Right kidney (tissue), 1 donor: ENCODE measurements around the gene C1orf87.
"Not testable (repeated sequence)": the region's sequence is repeated elsewhere in the genome, so short reads cannot be mapped to it uniquely, and the experiment has no call there.

Experiments
- DNase-seq: peaks from one replicate; pipeline ENCODE4 v3.0.0-alpha.2; 2016

Gene C1orf87

GRCh38 chr1:59994302-59995198 lies 79.0 kb downstream of the C1orf87 start:
- peak; percentile 24 for DNase-seq

GRCh38 chr1:59992040-59992820 lies 81.3 kb downstream of the C1orf87 start:
- DNase-seq = no peak

DNA sequence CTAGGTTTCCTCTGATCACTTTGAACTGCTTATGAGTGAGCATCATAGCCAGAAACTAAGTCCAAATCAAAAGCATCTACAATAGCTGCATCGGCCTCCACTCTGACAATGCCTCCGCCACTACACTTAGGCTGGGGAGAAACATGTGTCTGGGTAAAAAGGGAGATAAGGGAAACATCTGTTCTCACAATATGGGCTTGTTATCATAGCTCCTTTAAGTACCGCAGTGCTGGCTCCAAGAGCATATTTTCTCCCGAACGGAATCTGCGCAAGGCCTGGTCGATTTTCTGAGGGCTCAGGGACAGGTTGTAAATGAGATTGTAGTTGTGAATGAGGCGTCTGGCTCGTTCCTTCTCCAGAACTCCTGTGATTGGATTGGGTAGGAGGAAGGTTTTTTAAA lies 83.1 kb downstream of the C1orf87 start:
- no peak for DNase-seq

GRCh38 chr1:59986516-59987310 lies 86.9 kb downstream of the C1orf87 start:
- no peak for DNase-seq

DNA sequence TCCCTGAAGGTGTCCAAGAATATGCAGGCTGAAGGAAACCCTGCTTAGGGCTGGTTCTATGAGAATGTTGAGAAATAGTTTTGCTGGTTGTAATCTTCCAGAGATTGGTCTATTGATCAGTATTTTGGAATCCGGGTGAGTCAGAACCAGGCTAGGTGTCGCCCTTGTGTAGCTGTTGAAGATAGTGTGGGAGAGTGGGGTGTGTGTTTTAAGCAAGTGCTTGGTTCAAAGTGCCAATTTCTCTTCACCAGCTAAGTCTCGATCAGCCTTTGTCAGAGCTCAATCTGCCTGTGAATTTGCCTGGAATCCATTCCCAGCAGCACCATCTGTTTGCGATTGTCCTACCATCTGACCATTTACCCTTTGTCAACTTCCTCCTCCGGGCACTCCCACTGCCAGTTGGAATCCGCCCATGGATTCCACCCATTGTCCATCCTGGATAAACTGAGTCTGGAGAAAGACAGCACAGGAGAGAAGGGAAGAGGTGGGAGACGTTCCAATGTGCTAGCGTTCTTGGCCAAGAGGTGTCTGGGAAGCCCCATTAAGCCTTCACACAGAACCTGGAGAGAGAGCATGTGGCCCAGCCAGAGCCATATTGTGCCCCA lies 87.6 kb downstream of the C1orf87 start:
- DNase-seq = no peak

GRCh38 chr1:59979666-59980065 lies 93.9 kb downstream of the C1orf87 start:
- DNase-seq = no peak

GRCh38 chr1:59978511-59978910 lies 95.1 kb downstream of the C1orf87 start:
- no peak for DNase-seq

DNA sequence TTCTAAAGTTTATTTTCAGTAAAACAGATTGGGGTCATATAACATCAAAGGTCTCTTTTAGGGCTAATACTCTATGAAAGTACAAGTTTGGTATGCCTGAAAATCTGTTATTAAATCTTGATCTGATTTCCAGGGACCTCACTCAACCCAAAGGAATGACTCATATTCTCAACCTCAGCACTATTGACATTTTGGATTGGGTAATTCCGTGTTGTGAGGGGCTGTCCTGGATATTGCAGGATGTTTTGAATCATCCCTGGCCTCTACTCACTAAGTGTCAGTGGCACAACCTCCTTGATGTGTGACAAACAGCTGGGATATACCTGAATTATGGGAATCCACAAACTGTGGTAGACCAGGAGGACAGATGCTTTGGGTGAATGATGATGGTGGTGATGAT lies 95.5 kb downstream of the C1orf87 start:
- no peak for DNase-seq

GRCh38 chr1:59977075-59977410 lies 96.5 kb downstream of the C1orf87 start:
- DNase-seq = no peak

DNA sequence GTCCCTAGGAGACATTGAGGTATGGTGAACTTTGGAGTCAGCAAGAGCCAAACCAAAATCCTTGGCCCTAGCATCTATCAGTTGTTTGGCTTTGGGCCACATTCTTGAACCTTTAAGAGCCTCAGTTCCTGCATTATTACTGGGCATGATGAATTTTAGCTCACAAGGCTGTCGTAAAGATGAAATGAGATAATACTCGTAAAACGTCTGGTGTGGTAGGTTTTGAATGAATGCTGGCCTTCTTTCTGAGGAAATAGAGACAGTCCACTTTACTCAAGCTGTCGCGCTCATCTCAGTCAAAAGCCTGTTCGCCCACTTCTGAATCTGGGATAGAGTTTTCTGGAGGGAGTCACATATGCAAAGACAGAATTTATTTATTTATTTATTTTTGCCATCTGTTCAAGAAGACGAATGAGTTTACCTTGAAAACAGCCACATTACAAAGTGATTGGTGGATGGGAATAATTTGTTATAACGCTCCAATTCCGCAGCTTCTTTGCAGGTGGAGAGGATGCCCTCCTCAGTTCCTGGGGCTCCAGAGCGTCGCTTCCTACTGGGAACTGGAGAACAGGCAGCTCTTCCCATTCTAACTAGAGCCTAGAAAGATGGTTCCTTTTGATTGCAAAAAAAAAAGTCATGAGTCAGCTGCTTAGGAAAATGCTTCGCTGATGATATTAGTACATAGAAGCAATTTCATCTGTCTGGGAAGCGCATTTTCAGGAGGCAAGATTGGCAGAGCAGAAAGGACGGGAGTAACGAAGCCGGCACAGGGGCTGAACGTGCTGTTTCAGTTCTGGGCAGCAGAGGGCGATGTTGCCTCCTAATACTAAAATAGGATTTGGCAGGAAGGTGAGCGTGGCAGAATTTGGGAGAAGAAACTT lies 97.1 kb downstream of the C1orf87 start:
- DNase-seq = peak; percentile 45

DNA sequence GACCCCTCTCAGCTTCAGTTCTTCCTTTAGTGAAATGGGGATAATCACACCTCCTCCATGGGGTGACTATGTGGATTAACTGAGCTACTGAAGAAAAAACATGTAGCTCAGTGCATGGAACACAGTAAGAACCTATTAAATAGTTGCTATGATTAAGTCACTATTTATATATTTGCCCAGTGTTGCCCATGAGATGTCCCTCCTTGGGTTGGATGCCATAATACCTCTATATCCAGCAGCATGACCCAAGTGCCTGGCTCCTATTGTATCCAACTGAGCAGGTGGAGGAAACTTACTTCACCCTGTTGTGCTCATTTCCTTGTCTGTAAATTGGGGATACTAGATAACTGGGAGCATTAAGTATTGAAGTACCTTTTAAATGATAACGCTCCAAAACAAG lies 99.9 kb downstream of the C1orf87 start:
- no peak for DNase-seq

DNA sequence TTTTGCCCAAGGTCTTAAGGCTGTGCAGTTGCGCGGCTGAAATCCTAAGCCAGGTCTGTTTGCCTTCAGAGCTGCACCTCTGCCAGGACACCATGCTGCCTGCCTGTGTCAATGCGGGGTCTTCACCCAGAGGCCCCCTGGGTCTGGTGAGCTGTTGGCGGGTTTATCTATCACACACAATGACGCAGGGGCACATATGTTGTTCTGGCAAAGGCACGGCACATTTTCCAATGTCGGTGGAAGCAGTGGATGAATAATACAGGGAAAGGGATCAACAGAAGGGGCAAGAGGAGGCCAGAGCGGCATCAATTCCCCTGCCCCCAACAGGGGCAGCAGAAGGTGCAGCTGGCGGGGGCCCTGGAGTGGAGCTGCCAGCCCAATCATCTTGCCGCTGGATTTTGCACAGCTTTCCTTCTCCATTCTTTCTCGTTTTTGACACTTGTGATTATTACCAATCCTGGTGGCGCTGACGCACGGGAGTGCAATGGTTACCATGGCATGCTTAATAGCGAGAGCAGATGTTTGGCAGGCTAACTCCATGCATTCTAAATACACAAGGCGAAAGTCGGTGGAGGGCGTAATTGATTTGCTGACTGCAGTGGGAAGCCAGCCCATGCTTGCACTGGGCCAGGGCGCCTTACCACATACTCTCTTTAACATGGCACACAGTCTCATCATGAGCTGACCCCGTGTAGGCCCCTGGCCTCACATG lies 101.2 kb downstream of the C1orf87 start:
- DNase-seq = no peak

- DNase-seq = peak; percentile 68
These were observed 102.1 kb downstream of the C1orf87 start for GRCh38 chr1:59971464-59971911.

DNA sequence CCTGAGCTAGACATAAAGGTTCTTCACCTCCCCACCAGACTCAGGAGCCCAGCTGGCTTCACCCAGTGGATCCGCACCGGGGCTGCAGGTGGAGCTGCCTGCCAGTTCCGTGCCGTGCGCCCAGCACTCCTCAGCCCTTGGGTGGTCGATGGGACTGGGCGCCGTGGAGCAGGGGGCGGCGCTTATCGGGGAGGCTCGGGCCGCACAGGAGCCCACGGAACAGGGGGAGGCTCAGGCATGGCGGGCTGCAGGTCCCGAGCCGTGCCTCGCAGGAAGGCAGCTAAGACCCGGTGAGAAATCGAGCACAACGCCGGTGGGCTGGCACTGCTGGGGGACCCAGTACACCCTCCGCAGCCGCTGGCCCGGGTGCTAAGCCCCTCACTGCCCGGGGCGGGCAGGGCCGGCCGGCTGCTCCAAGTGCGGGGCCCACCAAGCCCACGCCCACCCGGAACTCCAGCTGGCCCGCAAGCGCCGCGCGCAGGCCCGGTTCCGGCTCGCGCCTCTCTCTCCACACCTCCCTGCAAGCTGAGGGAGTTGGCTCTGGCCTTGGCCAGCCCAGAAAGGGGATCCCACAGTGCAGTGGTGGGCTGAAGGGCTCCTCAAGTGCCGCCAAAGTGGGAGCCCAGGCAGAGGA lies 103.9 kb downstream of the C1orf87 start:
- DNase-seq = not testable (repeated sequence)

DNA sequence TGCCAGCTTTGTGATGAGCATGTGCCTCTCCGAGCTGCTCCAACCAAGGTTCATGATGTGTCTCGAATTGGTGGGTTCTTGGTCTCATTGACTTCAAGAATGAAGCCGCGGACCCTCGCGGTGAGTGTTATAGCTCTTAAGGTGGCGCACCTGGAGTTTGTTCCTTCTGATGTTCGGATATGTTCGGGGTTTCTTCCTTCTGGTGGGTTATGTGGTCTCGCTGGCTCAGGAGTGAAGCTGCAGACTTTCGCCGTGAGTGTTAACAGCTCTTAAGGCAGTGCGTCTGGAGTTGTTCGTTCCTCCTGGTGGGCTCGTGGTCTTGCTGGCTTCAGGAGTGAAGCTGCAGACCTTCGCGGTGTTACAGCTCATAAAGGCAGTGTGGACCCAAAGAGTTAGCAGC lies 104.8 kb downstream of the C1orf87 start:
- DNase-seq = not testable (repeated sequence)

- no peak for DNase-seq
These were observed 105.8 kb downstream of the C1orf87 start for GRCh38 chr1:59967780-59968179.

- no peak for DNase-seq
These were observed 106.4 kb downstream of the C1orf87 start for GRCh38 chr1:59967141-59967697.

DNA sequence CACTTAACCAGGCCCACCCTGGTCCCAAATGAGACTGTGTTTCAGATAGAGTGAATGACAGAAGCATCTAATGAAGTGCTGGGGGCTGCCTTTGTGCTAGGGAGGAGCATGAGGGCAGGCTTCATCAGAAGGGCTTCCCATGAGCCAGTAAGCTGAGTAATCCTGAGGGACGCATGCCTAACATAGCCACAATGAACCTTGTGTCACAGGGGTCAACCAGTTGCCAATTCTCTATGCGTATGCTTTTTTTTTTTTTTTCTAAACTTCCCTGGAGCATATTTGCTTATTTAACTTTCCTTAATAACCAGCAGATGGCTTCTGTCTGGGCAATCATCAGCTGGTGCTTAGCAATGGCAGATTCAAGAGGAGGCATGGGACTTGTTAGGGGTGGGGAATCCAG lies 121.5 kb downstream of the C1orf87 start:
- DNase-seq = no peak

DNA sequence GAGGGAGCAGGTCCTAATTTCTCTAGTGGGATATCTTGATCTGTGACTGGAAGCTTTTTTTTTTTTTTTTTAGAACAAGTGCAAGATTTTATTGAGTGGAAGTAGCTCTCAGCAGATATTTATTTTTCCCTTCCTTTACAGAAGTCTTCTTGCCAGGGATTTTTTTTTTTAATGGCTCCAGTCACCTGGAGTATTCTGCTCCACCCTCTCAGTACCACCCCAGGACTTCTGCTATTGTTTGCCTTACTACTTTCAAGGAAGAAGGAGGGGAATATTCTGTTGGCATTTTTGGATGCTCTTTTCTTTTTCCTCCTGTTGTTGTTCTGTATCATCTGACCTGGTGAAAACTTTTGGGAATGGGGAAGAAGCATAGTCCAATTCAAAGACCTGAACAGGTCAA lies 123.9 kb downstream of the C1orf87 start:
- DNase-seq = no peak

DNA sequence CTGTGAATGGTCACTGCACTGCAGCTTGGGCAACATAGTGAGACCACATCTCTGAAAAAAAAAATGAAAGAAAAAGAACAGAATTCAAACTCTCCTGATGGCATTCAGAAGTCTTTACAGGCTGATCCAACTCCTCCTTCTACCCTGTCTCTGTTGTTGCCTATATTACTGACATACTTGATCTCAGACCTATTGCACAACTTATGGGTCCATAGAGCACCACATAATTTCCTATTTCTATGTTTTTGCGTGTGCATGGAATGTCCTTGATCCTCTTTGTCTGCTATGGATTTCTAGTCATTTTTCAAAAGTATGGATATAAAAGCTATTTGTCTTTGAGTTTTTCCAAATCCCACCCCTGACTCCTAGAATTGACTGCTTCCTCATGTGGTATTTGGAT lies 124.6 kb downstream of the C1orf87 start:
- no peak for DNase-seq
